Activated T-cell treated with anti-CD3 and anti-CD28 coated beads for 4 hours (primary cell): ENCODE measurements around the gene ITGB4.

Source experiments
- DNase-seq: peaks from one replicate; pipeline ENCODE4 v3.0.0-alpha.2; 2020

The ITGB4 gene

DNA sequence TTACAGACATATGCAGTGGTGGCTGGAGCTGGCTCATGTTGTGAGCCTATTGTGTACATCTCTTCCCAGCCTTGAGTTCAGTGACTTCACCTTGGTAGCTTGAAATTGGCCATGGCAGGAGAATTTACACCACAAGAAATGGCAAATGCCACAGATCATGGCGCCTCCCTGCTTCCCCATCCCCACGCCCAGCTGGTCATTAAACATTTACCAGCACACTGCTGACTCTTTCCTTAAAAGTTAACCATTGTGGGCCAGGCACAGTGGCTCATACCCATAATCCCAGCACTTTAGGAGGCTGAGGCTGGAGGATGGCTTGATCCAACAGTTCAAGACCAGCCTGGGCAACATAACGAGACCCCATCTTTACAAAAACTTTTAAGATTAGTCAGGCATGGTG lies 22.6 kb upstream of the ITGB4 start:
- DNase-seq: no peak

DNA sequence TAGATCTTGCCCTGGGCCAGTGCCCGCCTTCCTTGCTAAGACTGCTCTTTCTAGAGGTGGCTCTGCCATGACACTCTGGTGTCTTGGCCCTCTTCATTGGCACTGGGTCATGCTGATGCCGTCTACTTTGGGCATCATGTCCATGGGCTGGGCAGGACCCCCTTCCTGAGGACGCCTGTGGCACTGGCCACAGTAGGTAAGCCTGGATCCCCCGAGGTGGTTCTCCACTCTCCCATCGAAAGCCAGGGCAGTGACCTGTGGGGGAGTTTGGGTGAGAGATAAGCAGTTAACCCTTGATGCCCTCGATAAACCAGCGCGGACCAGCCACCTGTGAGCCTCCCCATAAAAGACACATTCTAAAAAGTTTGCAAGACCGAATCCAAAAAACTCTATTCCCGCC lies 20.0 kb upstream of the ITGB4 start:
- DNase-seq: no peak

DNA sequence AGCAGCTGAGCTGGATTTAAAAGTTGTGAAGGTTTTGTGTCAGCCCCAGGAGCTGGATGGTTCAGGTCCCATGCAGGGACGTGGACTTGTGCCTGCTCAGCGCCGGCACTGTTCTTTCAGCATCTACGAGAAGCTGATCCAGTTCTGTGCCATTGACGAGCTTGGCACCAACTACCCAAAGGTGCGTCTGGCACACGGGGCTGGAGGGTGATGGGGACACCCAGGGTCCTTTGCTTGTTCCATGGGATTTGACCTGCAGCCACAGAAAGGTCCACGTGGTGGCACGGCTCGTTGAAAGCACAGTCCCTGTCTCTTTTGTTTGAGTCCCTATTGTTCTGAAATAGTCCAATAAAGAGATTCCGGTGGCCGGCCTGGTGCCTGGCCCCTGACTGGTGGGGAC lies 18.1 kb upstream of the ITGB4 start:
- no peak for DNase-seq

DNA sequence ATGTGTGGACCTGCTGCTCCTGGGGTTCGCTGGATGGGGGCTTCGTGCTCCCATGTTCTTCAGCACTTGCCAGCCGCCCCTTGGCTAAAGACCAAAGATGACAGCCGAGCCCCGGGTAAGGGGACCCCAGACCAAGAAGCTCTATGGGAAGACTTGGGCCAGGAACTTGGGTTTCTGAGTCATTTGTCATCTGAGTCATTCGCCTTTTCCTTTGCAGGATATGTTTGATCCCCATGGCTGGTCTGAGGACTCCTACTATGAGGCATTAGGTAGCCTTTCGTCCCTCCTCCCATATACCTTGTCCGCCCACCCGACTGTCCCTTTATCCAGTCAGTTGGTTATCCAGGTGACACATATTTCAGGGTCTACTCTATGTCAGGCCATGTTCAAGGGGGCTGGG lies 17.7 kb upstream of the ITGB4 start:
- no peak for DNase-seq

DNA sequence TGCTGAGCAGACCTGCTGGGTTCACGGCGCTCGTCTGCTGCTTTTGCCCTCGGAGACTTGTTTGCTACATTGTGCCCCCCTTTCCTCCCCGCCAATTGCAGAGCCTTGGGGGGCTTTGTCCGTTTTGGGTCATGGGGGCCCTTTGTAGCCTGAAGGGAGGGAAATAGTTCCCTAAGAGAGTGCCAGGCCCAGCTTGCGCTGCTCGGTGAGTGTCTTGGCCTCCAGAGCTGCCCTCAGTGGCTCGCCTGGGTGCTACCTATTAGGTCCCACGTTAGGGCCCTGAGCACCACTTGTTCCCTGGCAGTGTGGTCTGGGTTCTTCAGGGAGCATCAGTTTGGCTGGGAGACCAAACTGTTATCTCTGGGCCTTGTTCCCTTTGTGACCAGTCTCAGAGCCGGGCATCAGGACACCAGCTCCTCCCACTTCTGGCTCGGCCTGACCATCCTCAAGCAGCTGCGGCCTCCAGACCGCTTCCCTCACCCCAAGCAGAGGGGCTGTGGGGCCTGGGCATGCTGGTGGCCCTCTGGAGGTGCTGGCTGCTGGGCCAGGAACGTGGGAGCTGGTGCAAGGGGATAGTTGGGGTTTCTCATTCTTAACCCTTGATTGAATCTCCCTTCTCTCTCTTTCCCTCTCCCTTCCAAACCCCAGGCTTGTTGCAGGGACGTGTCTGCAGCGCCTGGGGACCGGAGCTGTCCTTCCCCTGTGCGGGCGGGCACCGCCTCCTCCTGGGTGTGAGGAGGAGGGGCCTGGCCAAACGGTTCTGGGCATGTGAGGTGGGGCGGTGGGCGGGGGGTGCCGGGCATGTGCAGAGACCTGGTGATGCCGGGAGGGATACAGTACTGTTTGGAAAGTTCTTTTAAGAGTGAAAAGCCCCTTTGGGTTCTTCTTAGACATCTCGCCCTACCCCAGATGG lies 16.0 kb upstream of the ITGB4 start:
- no peak for DNase-seq

DNA sequence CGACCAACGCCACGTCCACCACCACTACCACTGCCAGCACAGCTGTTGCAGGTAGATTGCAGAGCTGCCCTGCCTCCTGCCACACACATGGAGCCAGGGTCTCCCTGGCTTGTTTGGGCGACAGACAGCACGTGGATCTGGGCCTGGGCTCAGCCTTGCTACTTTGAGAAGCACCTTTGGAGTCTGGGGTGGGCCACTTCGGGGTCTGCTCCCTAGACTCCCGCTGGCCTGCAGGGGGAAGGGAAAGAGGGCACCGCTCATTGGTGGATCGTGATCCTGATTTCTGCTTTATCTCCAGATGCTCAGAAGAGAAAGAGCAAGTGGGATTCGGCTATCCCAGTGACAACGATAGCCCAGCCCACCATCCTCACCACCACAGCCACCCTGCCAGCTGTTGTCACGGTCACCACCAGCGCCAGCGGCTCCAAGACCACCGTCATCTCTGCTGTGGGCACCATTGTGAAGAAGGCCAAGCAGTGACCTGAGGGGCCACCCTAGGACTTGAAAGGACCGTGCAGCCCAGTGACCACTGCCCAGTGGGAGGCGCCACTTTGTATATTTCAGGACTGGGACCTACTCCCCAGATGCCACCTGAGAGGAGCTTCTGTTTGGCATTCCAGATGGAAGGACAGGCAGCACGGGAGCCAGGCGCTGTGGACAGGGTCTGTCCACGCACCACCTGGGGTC lies 15.1 kb upstream of the ITGB4 start:
- no peak for DNase-seq

DNA sequence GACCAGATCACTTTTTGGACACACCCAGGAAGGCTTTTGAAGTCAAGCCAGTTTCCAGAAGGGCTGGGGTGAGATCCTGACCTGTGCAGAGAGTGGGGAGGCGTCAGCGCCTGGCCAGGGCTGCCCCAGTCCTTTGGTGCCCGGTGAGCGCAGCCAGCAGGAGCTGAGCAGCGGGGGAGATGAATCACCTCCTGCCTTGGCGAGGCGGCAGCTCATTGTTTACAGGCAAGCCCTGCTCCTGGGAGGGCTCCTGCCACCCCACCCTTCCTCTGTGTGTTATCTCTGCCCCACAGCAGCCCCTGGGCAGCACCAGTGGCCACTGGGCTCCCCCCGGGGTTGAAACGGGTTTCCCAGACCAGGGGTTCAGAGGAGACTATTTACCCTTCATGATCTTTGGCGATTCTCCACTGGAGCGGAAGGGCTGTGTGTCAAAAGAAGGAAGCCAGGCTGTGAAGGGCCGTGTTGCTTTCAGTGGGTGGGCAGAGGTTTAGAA lies 14.1 kb upstream of the ITGB4 start:
- DNase-seq: no peak

DNA sequence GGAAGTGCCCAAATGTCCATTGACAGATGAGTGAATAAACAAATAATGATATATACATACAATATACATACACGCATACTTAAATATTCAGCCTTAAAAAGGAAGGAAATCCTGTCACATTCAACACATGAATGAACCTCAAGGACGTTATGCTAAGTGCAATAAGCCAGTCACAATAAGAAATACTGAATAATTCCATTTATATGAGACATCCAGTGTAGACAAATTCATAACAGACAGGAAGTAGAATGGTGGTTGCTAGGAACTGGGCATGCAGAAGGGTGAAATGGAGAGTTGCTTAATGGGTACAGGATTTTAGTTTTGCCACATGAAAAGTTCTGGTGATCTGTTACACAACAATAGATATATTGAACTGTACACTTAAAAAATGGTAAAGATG lies 8.8 kb upstream of the ITGB4 start:
- no peak for DNase-seq

DNA sequence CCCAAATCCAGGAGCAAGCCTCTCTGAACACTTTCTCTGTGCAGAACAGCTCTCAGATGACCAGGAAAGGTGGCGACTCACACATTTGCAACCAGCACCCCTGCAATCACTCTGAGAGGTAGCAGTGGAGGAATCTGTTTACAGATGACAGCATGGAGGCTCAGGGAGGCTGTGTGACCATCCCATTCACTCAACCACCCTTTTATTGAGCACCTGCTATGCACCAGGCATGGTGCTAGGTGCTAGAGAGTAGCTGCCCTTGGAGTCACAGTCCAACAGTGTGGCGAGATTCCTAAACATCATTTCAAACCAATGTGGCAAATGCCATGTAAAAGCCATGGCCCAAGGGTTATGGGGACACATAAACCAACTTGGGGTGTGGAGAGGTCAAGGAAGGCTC lies 1.5 kb upstream of the ITGB4 start:
- no peak for DNase-seq

DNA sequence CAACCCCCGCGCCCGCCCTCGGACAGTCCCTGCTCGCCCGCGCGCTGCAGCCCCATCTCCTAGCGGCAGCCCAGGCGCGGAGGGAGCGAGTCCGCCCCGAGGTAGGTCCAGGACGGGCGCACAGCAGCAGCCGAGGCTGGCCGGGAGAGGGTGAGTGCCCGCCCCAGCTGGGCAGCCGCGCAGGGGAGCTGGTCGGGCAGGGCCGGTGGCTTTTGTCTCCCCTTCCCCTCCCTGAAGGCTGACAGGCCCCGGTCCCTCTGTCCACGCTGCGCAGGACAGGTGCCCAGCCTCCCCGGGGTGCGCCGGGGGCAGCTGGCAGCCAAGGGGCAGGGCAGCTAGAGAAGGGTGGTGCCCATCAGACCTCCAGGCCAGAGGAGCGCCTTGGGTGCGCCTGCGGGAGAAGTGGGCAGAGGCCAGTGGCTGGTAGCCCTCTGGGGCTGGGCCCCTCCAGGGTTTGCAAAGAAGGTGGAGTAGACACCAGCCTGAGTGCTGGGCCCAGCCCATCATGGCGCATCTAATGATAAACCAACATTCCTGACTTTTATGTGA lies 278 bp downstream of the ITGB4 start:
- DNase-seq: no peak

DNA sequence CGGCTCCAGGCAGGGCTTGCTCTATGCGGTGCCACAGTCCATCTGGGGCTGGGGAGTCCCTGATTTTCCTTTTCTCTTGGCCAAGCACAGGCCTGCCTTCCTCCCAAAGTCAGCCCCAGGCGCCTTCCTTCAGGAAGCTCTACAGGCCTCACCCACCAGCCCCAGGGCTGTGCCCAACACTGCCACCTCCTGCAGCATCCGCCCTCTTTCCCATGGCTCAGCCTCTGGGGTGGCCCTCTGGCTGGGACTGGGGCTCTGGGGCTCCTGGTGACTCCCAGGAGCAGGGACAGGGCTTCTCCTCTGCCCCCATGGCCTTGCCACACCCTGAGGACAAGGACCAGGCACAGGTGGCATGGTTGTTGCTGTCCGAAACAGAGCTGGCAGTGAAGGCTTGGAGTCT lies 817 bp downstream of the ITGB4 start:
- no peak for DNase-seq

DNA sequence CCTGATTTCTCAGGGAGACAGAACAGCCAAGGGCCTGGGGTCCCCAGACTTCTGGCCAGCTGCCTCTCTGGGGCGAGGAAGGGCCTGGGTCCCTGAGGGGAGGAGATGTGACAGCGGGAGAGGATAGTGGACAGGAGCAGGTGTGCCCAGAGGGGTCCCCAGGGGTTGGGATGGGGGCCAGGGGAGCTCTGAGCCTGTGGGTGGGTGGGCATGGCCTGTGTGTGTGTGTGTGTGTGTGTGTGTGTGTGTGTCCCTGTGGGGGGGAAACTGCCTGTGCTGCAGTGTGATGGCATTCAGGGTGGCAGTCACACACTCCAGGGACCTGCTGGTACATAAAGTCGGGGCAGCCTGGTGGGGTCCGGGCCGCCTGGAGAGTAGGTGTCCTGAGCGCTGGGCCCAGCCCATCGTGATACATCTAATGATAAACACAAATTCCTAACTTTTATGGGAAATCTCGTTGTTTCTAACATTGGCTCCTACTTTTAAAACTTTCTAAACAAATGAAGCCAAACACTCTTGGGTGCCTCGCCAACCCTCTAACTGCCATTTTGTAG lies 1.4 kb downstream of the ITGB4 start:
- no peak for DNase-seq

DNA sequence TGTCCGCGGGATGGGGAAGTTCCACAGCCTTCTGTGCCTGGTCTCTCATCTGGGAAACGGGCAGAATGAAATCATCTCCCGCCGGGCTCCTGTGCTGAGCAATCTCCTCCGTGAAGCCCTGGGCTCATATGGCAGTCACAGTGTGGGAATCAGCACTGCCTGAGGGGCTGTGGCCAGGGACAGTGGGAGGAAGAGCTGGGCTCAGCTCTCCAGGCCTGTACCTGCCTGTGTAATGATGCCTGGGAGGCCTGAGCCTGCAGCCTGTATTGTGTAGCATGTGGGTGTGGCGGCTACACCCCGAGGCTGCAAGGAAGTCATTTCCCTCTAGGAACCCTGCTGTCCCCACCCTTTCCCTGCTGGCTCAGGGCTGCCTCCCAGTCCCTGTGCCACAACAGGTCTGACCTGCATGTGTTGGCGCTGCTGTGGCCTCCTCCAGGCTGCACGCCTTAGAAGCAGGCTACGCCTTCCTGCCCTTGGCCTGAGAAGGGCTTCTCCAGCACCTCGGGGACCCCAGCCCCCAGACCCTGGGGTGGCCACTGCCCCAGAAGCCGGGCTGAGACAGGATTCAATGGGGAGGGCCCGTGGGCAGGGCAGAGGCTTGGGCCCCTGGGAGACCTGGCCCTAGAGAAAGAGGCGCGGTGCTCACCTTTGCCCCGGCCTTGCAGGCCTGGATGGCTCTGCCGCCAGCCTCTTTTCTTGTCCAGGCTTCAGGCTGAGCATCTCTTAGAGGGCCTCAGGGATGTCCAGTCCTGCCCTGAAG lies 2.1 kb downstream of the ITGB4 start:
- no peak for DNase-seq

DNA sequence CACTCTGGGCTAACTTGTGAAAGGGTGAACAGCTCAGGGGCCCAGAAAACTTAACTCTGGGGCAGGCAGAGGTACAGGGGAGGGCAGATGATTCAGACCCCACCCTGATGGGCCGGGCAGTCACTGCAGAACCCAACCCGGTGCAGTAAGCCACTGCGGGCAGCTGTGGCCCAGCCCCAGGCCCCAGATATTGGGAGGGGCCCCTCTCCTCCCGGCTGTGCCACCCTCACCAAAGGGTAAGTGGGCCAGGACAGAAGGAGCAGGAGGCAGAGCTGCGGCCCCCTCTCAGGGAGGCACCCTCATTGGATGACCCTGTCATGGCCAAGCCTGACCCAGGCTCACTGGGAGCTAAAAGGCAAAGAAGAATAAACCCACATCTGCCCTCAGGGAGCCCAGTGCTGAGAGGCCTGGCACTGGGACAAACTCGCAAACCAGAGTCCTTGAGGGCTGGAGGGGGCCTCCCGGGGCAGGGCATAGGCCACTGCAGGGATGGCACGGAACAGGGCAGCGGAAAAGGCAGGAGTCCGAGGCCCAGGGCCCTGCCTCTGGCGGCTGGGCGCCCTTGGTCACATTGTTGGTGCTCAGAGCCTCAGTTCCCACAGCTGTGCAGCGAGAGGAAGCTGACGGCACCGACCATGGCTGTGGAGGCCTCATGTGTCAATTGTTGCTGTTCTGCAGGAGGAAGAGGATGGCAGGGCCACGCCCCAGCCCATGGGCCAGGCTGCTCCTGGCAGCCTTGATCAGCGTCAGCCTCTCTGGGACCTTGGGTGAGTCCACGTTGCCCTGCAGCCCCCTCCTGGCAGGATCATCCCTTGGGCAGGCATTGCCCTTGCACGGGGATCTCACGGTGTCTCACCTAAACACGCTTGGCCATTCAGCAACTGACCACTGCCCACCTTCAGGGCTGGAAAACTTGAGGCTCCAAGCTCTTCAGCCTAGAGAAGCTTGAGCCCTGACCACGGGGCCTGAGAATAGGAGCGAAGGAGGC lies 3.1 kb downstream of the ITGB4 start:
- no peak for DNase-seq

DNA sequence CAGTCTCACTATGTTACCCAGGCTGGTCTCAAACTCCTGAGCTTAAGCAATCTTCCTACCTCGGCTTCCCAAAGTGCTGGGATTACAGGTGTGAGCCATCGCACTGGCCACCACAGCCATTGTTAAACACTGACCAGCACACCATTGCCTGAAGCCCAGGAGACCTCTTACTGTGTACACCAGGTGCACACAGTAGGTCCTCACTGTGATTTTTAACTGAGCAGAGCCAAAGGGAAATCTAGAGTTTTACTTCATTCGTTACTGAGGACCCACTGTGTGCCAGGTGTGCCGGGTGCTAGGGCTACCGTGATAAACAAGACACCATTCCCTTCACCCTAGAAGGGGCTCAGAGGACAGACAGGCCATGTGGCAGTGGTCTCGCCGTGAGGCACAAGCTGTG lies 4.2 kb downstream of the ITGB4 start:
- DNase-seq: no peak

DNA sequence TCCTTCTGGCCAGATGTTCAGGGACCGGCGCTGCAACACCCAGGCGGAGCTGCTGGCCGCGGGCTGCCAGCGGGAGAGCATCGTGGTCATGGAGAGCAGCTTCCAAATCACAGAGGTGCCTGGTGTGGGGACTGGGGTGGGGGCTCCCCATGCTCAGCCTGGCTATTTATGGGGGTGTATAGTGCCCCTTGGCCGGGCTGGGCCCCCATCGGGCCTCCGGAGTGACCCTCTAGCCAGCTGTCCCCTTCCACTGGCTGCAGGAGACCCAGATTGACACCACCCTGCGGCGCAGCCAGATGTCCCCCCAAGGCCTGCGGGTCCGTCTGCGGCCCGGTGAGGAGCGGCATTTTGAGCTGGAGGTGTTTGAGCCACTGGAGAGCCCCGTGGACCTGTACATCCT lies 6.1 kb downstream of the ITGB4 start:
- DNase-seq: no peak

DNA sequence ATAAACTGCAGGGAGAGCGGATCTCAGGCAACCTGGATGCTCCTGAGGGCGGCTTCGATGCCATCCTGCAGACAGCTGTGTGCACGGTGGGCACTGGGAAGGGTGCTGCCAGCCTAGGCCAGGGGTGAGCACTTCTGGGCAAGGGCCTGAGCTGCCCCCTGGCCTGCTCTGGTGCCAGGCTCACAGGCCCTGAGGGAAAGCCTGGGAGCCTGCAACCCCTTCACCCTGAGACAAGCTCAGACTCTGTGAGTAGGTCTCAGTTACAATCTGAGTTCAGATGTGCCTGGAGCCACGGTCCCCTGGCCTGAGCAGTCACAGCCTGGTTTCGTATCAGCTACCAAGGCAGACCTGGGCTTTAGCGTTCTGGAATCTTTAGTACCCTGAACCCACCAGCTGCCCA lies 8.1 kb downstream of the ITGB4 start:
- no peak for DNase-seq

DNA sequence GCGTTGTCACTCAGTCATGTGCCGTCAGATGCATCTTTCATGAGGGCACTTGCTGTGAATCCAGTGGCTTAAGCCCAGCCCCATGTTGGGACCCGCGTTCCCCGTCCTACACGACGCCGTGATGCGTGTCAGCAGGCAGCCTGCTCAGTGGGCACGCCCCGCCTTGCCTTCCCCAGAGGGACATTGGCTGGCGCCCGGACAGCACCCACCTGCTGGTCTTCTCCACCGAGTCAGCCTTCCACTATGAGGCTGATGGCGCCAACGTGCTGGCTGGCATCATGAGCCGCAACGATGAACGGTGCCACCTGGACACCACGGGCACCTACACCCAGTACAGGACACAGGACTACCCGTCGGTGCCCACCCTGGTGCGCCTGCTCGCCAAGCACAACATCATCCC lies 8.8 kb downstream of the ITGB4 start:
- no peak for DNase-seq

DNA sequence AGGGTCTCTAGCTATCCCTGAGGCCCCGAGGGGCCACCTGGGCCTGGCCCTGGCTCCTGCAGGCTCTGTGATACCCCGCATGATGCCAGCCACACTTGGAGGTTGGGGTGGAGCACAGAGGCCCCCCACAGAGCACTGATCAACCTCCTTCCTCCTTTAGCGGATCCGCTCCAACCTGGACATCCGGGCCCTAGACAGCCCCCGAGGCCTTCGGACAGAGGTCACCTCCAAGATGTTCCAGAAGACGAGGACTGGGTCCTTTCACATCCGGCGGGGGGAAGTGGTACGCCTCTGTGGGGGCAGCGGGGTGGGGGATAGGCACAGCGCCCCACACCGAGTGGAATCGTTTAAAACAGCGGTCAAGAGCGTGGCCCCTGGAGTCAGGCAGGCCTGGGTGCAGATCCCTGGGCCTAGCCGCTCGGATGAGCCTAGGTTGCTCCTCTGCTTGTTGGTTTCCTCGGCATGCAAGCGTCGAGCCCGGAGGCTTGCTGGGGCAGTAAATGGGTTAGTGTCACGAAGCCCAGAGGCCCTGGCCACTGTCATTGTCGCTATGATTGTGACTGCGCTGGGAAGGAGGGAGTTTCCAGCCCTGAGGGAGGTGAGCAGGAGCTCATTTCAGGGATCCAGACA lies 9.9 kb downstream of the ITGB4 start:
- DNase-seq: no peak

DNA sequence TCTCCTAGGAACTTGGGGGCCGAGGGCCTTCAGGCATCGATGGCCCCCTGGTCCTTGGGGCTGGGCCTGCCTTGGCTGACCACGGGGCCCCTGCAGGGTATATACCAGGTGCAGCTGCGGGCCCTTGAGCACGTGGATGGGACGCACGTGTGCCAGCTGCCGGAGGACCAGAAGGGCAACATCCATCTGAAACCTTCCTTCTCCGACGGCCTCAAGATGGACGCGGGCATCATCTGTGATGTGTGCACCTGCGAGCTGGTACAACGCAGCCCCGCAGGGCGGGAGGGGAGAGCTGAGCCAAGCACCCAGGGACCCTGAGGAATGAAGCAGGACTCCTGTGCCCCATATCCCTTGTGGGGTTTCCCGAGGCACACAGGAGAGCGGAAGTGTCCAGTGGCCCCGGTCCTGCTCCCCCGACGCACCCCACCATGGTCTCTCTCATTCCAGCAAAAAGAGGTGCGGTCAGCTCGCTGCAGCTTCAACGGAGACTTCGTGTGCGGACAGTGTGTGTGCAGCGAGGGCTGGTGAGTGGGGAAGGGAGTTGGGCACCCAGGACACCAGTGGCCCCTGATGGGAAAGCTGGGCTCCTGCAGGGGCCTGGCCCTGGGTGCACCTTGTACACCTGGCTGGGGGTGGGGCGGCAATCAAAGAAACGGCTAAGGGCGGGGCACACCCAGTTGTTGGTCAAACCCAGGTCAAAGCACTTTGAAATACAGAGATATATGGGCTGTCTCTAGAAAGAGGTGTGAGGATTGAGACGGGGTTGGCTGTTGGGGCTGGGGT lies 10.6 kb downstream of the ITGB4 start:
- no peak for DNase-seq
